HCT116 (cell line): ENCODE results near the gene TMEM11. TPM values are rescaled to one million over a fixed set of nuclear protein-coding genes. Genes with fewer than 3 reads are reported as not detected.

ENCODE experiments used
- ATAC-seq: fragments of 200-7000 bp; cut with Tn5 transposase; 2 replicates; pipeline ENCODE4 v1.9.1; 2020; ENCODE audit warnings: mild to moderate bottlenecking, moderate library complexity
- BruUV-seq: library from RNA; stranded (reverse); fragments of 400-500 nt; replicated peaks from 2 replicates; lab custom pipeline; 2021; lab: Mats Ljungman, UMichigan
- CTCF ChIA-PET: fragments of 300-600 bp; sonication (Branson Sonifier 250); formaldehyde crosslinking; loops from one replicate; lab custom pipeline; 2021; ENCODE audit warnings: antibody characterized with exemption; lab: Charles Lee
- POLR2A ChIA-PET: fragments of 300-600, 350-600 bp; sonication (Branson Sonifier 250); formaldehyde crosslinking; loops from one replicate; lab custom pipeline; 2021; ENCODE audit warnings: antibody characterized with exemption; lab: Charles Lee
- RAD21 ChIA-PET, 2 experiments: fragments of 300-600 bp; sonication (Branson Sonifier 250); formaldehyde crosslinking; loops; one replicate each; lab custom pipeline; 2023; ENCODE audit warnings: low total read pairs in 2 of 2; ENCODE audit not compliant: uncharacterized antibody in 2 of 2, unreplicated experiment in 2 of 2, low non-redundant PET in 1 of 2; lab: Charles Lee
- DNase-seq: peaks from one replicate; pipeline ENCODE4 v3.0.0-alpha.2; 2010; ENCODE audit warnings: low read depth, low spot score
- H2AFZ ChIP-seq: fragments of 200-600 bp; shearing (Covaris generic), sonication (generic); 2 replicates; pipeline ENCODE4 v1.6.1; 2017; ENCODE audit warnings: low read depth, mixed run types, mixed read lengths, antibody characterized with exemption, low read length; ENCODE audit not compliant: poor library complexity, severe bottlenecking
- H3K27ac ChIP-seq: 2 replicates; pipeline ENCODE4 v1.5.1; 2012; ENCODE audit warnings: low read depth, low read length
- H3K27me3 ChIP-seq: fragments of 200-600 bp; sonication (generic); 2 replicates; pipeline ENCODE4 v1.6.1; 2016; ENCODE audit warnings: mixed run types, low read length, mixed read lengths; ENCODE audit not compliant: insufficient read depth
- H3K36me3 ChIP-seq, 2 experiments: fragments of 200-500 bp in 1 of 2; fragments of 200-600 bp in 1 of 2; sonication (Bioruptor generic) in 1 of 2; sonication (generic) in 1 of 2; 2 replicates each; pipeline versions ENCODE4 v1.5.1 to v1.6.1; 2014 to 2016; ENCODE audit warnings: low read length in 2 of 2, inconsistent platforms in 1 of 2, mixed read lengths in 1 of 2, mixed run types in 1 of 2; ENCODE audit not compliant: insufficient read depth in 2 of 2, control insufficient read depth in 1 of 2
- H3K4me1 ChIP-seq, 2 experiments: fragments of 200-600 bp in 1 of 2; sonication (generic) in 1 of 2; 2 replicates each; pipeline versions ENCODE4 v1.5.1 to v1.6.1; 2012 to 2017; ENCODE audit warnings: low read length in 2 of 2, inconsistent platforms in 1 of 2, mild to moderate bottlenecking in 1 of 2, mixed read lengths in 1 of 2, mixed run types in 1 of 2, moderate library complexity in 1 of 2; ENCODE audit not compliant: insufficient read depth in 2 of 2, control insufficient read depth in 1 of 2
- H3K4me2 ChIP-seq: fragments of 200-600 bp; sonication (generic); 2 replicates; pipeline ENCODE4 v1.6.1; 2017; ENCODE audit warnings: mixed run types, low read length, mixed read lengths
- H3K4me3 ChIP-seq, 2 experiments: fragments of 200-600 bp in 1 of 2; sonication (generic) in 1 of 2; replicated peaks in 1 of 2; 2 replicates each; pipeline ENCODE4 v1.5.1; 2011 to 2016; ENCODE audit warnings: low read length in 2 of 2, control low read depth in 1 of 2, low read depth in 1 of 2, mild to moderate bottlenecking in 1 of 2, mixed read lengths in 1 of 2, mixed run types in 1 of 2
- H3K79me2 ChIP-seq: fragments of 200-600 bp; sonication (generic); 2 replicates; pipeline ENCODE4 v1.6.1; 2017; ENCODE audit warnings: mild to moderate bottlenecking, mixed run types, low read length, moderate library complexity, mixed read lengths; ENCODE audit not compliant: insufficient read depth
- H3K9ac ChIP-seq: fragments of 200-600 bp; sonication (generic); 2 replicates; pipeline ENCODE4 v1.6.1; 2016; ENCODE audit warnings: low read length, mixed read lengths
- H3K9me2 ChIP-seq: fragments of 200-600 bp; sonication (generic), shearing (Covaris generic); 2 replicates; pipeline ENCODE4 v1.6.1; 2017; ENCODE audit warnings: mixed run types, mild to moderate bottlenecking, moderate library complexity; ENCODE audit not compliant: insufficient read depth
- H3K9me3 ChIP-seq, 2 experiments: fragments of 200-500 bp in 1 of 2; fragments of 200-600 bp in 1 of 2; sonication (Bioruptor generic) in 1 of 2; sonication (generic) in 1 of 2; 2 replicates each; pipeline ENCODE4 v1.6.1; 2014 to 2017; ENCODE audit warnings: low read length in 2 of 2, mixed read lengths in 2 of 2, inconsistent platforms in 1 of 2, low read depth in 1 of 2, mild to moderate bottlenecking in 1 of 2, mixed run types in 1 of 2, moderate library complexity in 1 of 2; ENCODE audit not compliant: control insufficient read depth in 1 of 2, insufficient read depth in 1 of 2
- H4K20me1 ChIP-seq: fragments of 200-600 bp; sonication (generic), shearing (Covaris generic); 2 replicates; pipeline ENCODE4 v1.6.1; 2017; ENCODE audit warnings: mixed run types, mild to moderate bottlenecking, moderate library complexity; ENCODE audit not compliant: insufficient read depth
- CBX3 ChIP-seq: IDR thresholded peaks from 2 replicates; pipeline ENCODE4 v1.6.1; 2012; ENCODE audit warnings: low read depth
- CEBPB ChIP-seq: IDR thresholded peaks from 2 replicates; pipeline ENCODE4 v1.6.1; 2012; ENCODE audit warnings: low read depth
- CTCF ChIP-seq, 3 experiments: fragments of 200-600 bp in 1 of 3; sonication (generic) in 1 of 3; IDR thresholded peaks in 2 of 3; conservative IDR thresholded peaks in 1 of 3; 2 replicates each; pipeline ENCODE4 v1.5.1; 2012 to 2017; ENCODE audit warnings: low read depth in 2 of 3, low read length in 2 of 3, antibody characterized with exemption in 1 of 3, borderline replicate concordance in 1 of 3, control low read depth in 1 of 3, mild to moderate bottlenecking in 1 of 3, mixed read lengths in 1 of 3, mixed run types in 1 of 3, moderate library complexity in 1 of 3; ENCODE audit not compliant: insufficient read depth in 1 of 3
- EGR1 ChIP-seq: IDR thresholded peaks from 2 replicates; pipeline ENCODE4 v1.6.1; 2012; ENCODE audit warnings: low read depth
- ELF1 ChIP-seq: IDR thresholded peaks from 2 replicates; pipeline ENCODE4 v1.6.1; 2012; ENCODE audit warnings: low read depth, borderline replicate concordance
- EZH2phosphoT487 ChIP-seq: fragments of 200-600 bp; IDR thresholded peaks from 2 replicates; pipeline ENCODE4 v1.6.1; 2018; ENCODE audit warnings: antibody characterized with exemption, borderline replicate concordance
- FOSL1 ChIP-seq: IDR thresholded peaks from 2 replicates; pipeline ENCODE4 v1.6.1; 2012; ENCODE audit warnings: low read depth
- MAX ChIP-seq: IDR thresholded peaks from 2 replicates; pipeline ENCODE4 v1.6.1; 2012
- POLR2A ChIP-seq: IDR thresholded peaks from 2 replicates; pipeline ENCODE4 v1.7.0; 2011; ENCODE audit warnings: borderline replicate concordance; ENCODE audit not compliant: insufficient read depth, insufficient read length; ENCODE audit errors: extremely low read depth
- SIN3A ChIP-seq: IDR thresholded peaks from 2 replicates; pipeline ENCODE4 v1.6.1; 2012; ENCODE audit warnings: low read depth
- SP1 ChIP-seq: IDR thresholded peaks from 2 replicates; pipeline ENCODE4 v1.6.1; 2012; ENCODE audit warnings: low read depth
- SRF ChIP-seq: IDR thresholded peaks from 2 replicates; pipeline ENCODE4 v1.6.1; 2012; ENCODE audit warnings: low read depth
- TCF7L2 ChIP-seq: IDR thresholded peaks from 2 replicates; pipeline ENCODE4 v1.7.0; 2011; ENCODE audit warnings: borderline replicate concordance, inconsistent platforms; ENCODE audit not compliant: insufficient read depth, insufficient read length; ENCODE audit errors: extremely low read depth
- YY1 ChIP-seq: IDR thresholded peaks from 2 replicates; pipeline ENCODE4 v1.6.1; 2011; ENCODE audit warnings: low read length, low read depth, moderate library complexity, mild to moderate bottlenecking; ENCODE audit not compliant: insufficient replicate concordance; ENCODE audit errors: extremely low read depth
- ZFX ChIP-seq: fragments of 450-650 bp; IDR thresholded peaks from 2 replicates; pipeline ENCODE4 v1.6.1; 2017
- ZNF274 ChIP-seq: fragments of 200-500 bp; sonication (Bioruptor generic); IDR thresholded peaks from 2 replicates; pipeline ENCODE4 v1.6.1; 2014; ENCODE audit warnings: mild to moderate bottlenecking, low read depth, low read length, inconsistent platforms
- intact Hi-C: fragments of 100-400 bp; cut with micrococcal nuclease; formaldehyde crosslinking; loops from 2 replicates; pipeline ENCODE4 v1.10.0; 2022
- total RNA-seq: library from RNA; stranded (reverse); gene quantifications from one replicate; pipeline ENCODE4 v1.2.1, GENCODE V29; 2021; ENCODE audit not compliant: unreplicated experiment

Gene TMEM11
- total RNA-seq, 1 experiment from 2014 or later, result 31.0 TPM

- Histone ChIP-seq H2AFZ (no peak overlapping the region), H3K9me2 (no peaks in the 10 kb centered on the region), H3K27ac (no peak overlapping the region), H3K4me2 (no peak overlapping the region), H4K20me1 (0 out of 2 replicates have a peak, but pooled peaks cover 3% of the 10 kb centered on the region), H3K36me3 (no peaks in the 10 kb centered on the region), H3K9me3 (no peaks in the 10 kb centered on the region), H3K9ac (no peak overlapping the region), H3K79me2 (peaks cover 4% of the 10 kb centered on the region; the same call in 1 of the 2 replicates), H3K27me3 (no peaks in the 10 kb centered on the region)
- ATAC-seq (no peak), DNase-seq (no peak)
- ChIA-PET POLR2A (no interaction called here), RAD21 (no interaction called here), CTCF (no interaction called here)
- intact Hi-C loops, result no loop called here
- no TSS peak for BruUV-seq
- TF ChIP-seq ZFX, result no peak
- no peak for TF ChIP-seq SP1
- TF ChIP-seq, all 23 proteins: peak for 0
- no peaks in the 10 kb centered on the region for H3K4me1 ChIP-seq
- H3K4me3 ChIP-seq, result no peak overlapping the region
Measured at GRCh38 chr17:21167303-21167702, 46.7 kb downstream of the TMEM11 start.

GRCh38 chr17:21166595-21167210 is 47.3 kb downstream of the TMEM11 start:
- Histone ChIP-seq H3K4me1 (no peaks in the 10 kb centered on the region), H3K9me3 (no peaks in the 10 kb centered on the region), H3K9ac (no peak overlapping the region), H3K9me2 (no peaks in the 10 kb centered on the region), H3K4me2 (no peak overlapping the region), H3K27me3 (no peaks in the 10 kb centered on the region), H3K79me2 (peaks cover 4% of the 10 kb centered on the region; the same call in 1 of the 2 replicates), H3K4me3 (no peak overlapping the region), H2AFZ (no peak overlapping the region)
- ChIA-PET POLR2A (no interaction called here), RAD21 (no interaction called here), CTCF (no interaction called here)
- BruUV-seq, result no TSS peak
- TF ChIP-seq EGR1, result no peak
- TF ChIP-seq ELF1, result no peak
- TF ChIP-seq SP1, result no peak
- no peak for TF ChIP-seq EZH2phosphoT487
- no peak for TF ChIP-seq ZNF274
- TF ChIP-seq TCF7L2, result no peak
- TF ChIP-seq POLR2A, result no peak
- no peak for TF ChIP-seq SIN3A
- TF ChIP-seq FOSL1, result no peak
- no peak for TF ChIP-seq CBX3
- no peak for TF ChIP-seq MAX
- no peak for TF ChIP-seq CTCF (IDR thresholded peaks at IDR 0.05 in 2 of 3, conservative IDR thresholded peaks at IDR 0.05 in 1 of 3; ENCODE audit: borderline replicate concordance in 1 of 3, insufficient read depth in 1 of 3, low read depth in 2 of 3, low read length in 2 of 3)
- TF ChIP-seq CEBPB, result no peak
- TF ChIP-seq YY1, result no peak
- no peak for TF ChIP-seq ZFX
- no peak for TF ChIP-seq SRF
- TF ChIP-seq, all 23 proteins: peak for 0
- Histone ChIP-seq H4K20me1 (0 out of 2 replicates have a peak, but pooled peaks cover 3% of the 10 kb centered on the region), H3K36me3 (no peaks in the 10 kb centered on the region), H3K27ac (no peak overlapping the region)
- ATAC-seq, result no peak
- DNase-seq, result no peak
- intact Hi-C loops, result no loop called here
